MM.1S (cell line): ENCODE results near the gene EPHA6.

Experiments
- DNase-seq: peaks from one replicate; pipeline ENCODE4 v3.0.0-alpha.2; 2015
- H2AFZ ChIP-seq: fragments of 300-600 bp; sonication (generic); 2 replicates; pipeline ENCODE4 v1.6.0; 2016; ENCODE audit warnings: antibody characterized with exemption, low read length
- H3F3A ChIP-seq: fragments of 300-600 bp; sonication (generic); 2 replicates; pipeline ENCODE4 v1.6.1; 2016; ENCODE audit warnings: mild to moderate bottlenecking, antibody characterized with exemption, low read length, moderate library complexity, mixed read lengths; ENCODE audit not compliant: insufficient read depth
- H3K27ac ChIP-seq: fragments of 300-600 bp; sonication (generic); 2 replicates; pipeline ENCODE4 v1.5.1; 2016; ENCODE audit warnings: mild to moderate bottlenecking, low read length
- H3K27me3 ChIP-seq: fragments of 300-600 bp; sonication (generic); replicated peaks from 2 replicates; pipeline ENCODE4 v1.6.0; 2016; ENCODE audit warnings: low read length; ENCODE audit not compliant: insufficient read depth
- H3K36me3 ChIP-seq: fragments of 300-600 bp; sonication (generic); replicated peaks from 2 replicates; pipeline ENCODE4 v1.6.1; 2016; ENCODE audit warnings: mild to moderate bottlenecking, low read length, mixed read lengths; ENCODE audit not compliant: insufficient read depth
- H3K4me1 ChIP-seq: fragments of 300-600 bp; sonication (generic); 2 replicates; pipeline ENCODE4 v1.6.1; 2016; ENCODE audit warnings: low read length, mixed read lengths
- H3K4me2 ChIP-seq: fragments of 300-600 bp; sonication (generic); 2 replicates; pipeline ENCODE4 v1.6.0; 2016; ENCODE audit warnings: low read depth, low read length
- H3K4me3 ChIP-seq: fragments of 300-600 bp; sonication (generic); 2 replicates; pipeline ENCODE4 v1.5.1; 2016; ENCODE audit warnings: low read length, mixed read lengths
- H3K79me2 ChIP-seq: fragments of 300-600 bp; sonication (generic); 2 replicates; pipeline ENCODE4 v1.6.1; 2016; ENCODE audit warnings: mixed run types, low read length, mixed read lengths
- H3K9ac ChIP-seq: fragments of 300-600 bp; sonication (generic); 2 replicates; pipeline ENCODE4 v1.6.1; 2016; ENCODE audit warnings: low read length, mixed read lengths
- H3K9me2 ChIP-seq: fragments of 300-600 bp; sonication (generic); replicated peaks from 2 replicates; pipeline ENCODE4 v1.6.1; 2016; ENCODE audit warnings: mild to moderate bottlenecking, low read length, mixed read lengths; ENCODE audit not compliant: insufficient read depth
- H3K9me3 ChIP-seq: fragments of 300-600 bp; sonication (generic); replicated peaks from 2 replicates; pipeline ENCODE4 v1.6.1; 2016; ENCODE audit warnings: mild to moderate bottlenecking, low read length, mixed read lengths; ENCODE audit not compliant: insufficient read depth
- H4K20me1 ChIP-seq: fragments of 300-600 bp; sonication (generic); 2 replicates; pipeline ENCODE4 v1.6.1; 2016; ENCODE audit warnings: mild to moderate bottlenecking, low read length, moderate library complexity, mixed read lengths; ENCODE audit not compliant: insufficient read depth
- CTCF ChIP-seq: fragments of 300-600 bp; sonication (generic); IDR thresholded peaks from 2 replicates; pipeline ENCODE4 v1.5.1; 2016; ENCODE audit warnings: antibody characterized with exemption, low read length, mixed read lengths
- EZH2 ChIP-seq: fragments of 300-600 bp; sonication (generic); optimal IDR thresholded peaks from 2 replicates; pipeline ENCODE3; 2017; ENCODE audit warnings: low read depth, mild to moderate bottlenecking, antibody characterized with exemption, low read length, mixed read lengths
- EZH2phosphoT487 ChIP-seq: fragments of 300-600 bp; sonication (generic); IDR thresholded peaks from 2 replicates; pipeline ENCODE4 v1.6.1; 2018; ENCODE audit warnings: antibody characterized with exemption, low read length

Gene EPHA6

GRCh38 chr3:97338375-97338774 is 524.0 kb downstream of the EPHA6 start:
- Histone ChIP-seq H3K79me2 (no peaks in the 10 kb centered on the region), H3K9me3 (no peaks in the 10 kb centered on the region), H3K9me2 (no peaks in the 10 kb centered on the region), H3K27ac (no peak overlapping the region), H3K9ac (no peak overlapping the region), H3K27me3 (no peaks in the 10 kb centered on the region), H3K36me3 (no peaks in the 10 kb centered on the region), H3K4me2 (no peak overlapping the region), H3K4me1 (no peaks in the 10 kb centered on the region), H3F3A (no peaks in the 10 kb centered on the region), H3K4me3 (no peak overlapping the region), H4K20me1 (no peaks in the 10 kb centered on the region), H2AFZ (no peak overlapping the region)
- TF ChIP-seq CTCF (no peak), EZH2phosphoT487 (no peak), EZH2 (no peak)
- DNase-seq: no peak

GRCh38 chr3:97340940-97341339 is 526.5 kb downstream of the EPHA6 start:
- Histone ChIP-seq H3K36me3 (no peaks in the 10 kb centered on the region), H3K9me3 (no peaks in the 10 kb centered on the region), H3K27ac (no peak overlapping the region), H2AFZ (no peak overlapping the region), H3K4me1 (no peaks in the 10 kb centered on the region), H4K20me1 (no peaks in the 10 kb centered on the region), H3K4me3 (no peak overlapping the region), H3K27me3 (no peaks in the 10 kb centered on the region), H3K79me2 (no peaks in the 10 kb centered on the region), H3K4me2 (no peak overlapping the region), H3K9ac (no peak overlapping the region), H3F3A (no peaks in the 10 kb centered on the region), H3K9me2 (no peaks in the 10 kb centered on the region)
- TF ChIP-seq EZH2 (no peak), EZH2phosphoT487 (no peak), CTCF (no peak)
- DNase-seq: no peak

- no peaks in the 10 kb centered on the region for H3K27me3 ChIP-seq
- no peaks in the 10 kb centered on the region for H3K9me3 ChIP-seq
- no peaks in the 10 kb centered on the region for H3K36me3 ChIP-seq
- H3K4me1 ChIP-seq: no peaks in the 10 kb centered on the region
- no peaks in the 10 kb centered on the region for H3K79me2 ChIP-seq
- no peak overlapping the region for H3K9ac ChIP-seq
- TF ChIP-seq CTCF (no peak), EZH2 (no peak), EZH2phosphoT487 (no peak)
- H3K4me3 ChIP-seq: no peak overlapping the region
- DNase-seq: no peak
- H3F3A ChIP-seq: no peaks in the 10 kb centered on the region
- H3K4me2 ChIP-seq: no peak overlapping the region
- H3K27ac ChIP-seq: no peak overlapping the region
- H4K20me1 ChIP-seq: no peaks in the 10 kb centered on the region
- no peak overlapping the region for H2AFZ ChIP-seq
- H3K9me2 ChIP-seq: no peaks in the 10 kb centered on the region
Measured at GRCh38 chr3:97347780-97348179, 533.4 kb downstream of the EPHA6 start.
